Measurements from ENCODE around the gene ANAPC7.
"Not testable (repeated sequence)": the region's sequence is repeated elsewhere in the genome, so short reads cannot be mapped to it uniquely, and the experiment has no call there.

Gene ANAPC7

DNA sequence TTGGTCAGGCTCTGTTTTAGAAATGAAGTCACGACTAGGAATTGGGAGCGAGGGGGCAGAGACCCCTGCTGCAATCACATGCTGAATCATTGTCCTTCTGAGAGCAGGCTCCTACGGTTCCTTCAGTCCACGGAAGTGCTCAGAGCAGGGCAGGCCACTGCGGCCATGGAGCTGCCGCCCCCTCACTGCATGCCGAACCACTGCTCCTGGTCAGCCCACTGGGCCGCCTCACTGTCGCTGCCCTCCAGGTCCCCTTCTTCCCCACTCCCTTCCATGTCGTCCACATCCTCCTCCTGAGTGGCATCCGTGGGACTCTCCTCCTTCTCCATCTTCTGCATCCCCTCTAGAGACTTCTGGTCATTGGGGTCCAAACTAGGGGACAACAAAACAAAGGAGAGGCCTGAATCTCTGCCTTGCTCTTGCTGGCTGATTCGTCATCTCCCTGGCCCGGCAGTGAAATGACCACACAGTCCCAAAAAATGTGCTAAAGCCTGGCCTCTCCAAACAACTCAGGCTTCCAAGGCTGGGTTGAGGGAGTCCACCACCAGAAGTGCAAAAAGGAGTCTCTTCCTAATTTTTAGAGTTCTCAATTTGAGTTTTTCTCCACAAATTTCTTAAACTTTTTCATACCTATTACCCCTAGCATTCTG is 29.4 kb downstream of the ANAPC7 start:
- no peak for DNase-seq (ENCODE audit: low read depth)

GRCh38 chr12:110373425-110373824 is 30.1 kb downstream of the ANAPC7 start:
- DNase-seq (ENCODE audit: low read depth), result no peak

- DNase-seq (ENCODE audit: low read depth), result no peak
Observed at GRCh38 chr12:110373025-110373424, 30.5 kb downstream of the ANAPC7 start.

GRCh38 chr12:110372056-110372425 is 31.5 kb downstream of the ANAPC7 start:
- no peak for DNase-seq (ENCODE audit: low read depth)

- no peak for DNase-seq (ENCODE audit: low read depth)
Observed at GRCh38 chr12:110371408-110372055, 32.0 kb downstream of the ANAPC7 start.

GRCh38 chr12:110370732-110371231 is 32.7 kb downstream of the ANAPC7 start:
- no peak for DNase-seq (ENCODE audit: low read depth)

DNA sequence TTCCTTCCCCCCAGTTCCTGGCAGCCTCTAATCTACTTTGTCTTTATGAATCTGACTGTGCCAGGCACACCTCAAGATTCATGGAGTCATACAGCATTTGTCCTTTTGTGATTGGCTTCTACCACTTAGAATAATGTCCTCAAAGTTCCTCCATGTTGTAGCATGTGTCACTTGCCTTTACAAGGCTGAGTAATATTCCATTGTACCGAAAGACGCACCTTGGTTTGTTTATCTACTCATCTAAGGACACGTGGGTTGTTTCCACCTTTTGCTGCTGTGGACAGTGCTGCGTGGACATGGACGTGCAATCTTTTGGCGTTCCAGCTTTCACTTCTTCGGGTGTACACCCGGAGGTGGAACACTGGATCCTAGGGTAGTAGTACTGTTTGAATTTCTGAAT is 33.5 kb downstream of the ANAPC7 start:
- no peak for DNase-seq (ENCODE audit: low read depth)

DNA sequence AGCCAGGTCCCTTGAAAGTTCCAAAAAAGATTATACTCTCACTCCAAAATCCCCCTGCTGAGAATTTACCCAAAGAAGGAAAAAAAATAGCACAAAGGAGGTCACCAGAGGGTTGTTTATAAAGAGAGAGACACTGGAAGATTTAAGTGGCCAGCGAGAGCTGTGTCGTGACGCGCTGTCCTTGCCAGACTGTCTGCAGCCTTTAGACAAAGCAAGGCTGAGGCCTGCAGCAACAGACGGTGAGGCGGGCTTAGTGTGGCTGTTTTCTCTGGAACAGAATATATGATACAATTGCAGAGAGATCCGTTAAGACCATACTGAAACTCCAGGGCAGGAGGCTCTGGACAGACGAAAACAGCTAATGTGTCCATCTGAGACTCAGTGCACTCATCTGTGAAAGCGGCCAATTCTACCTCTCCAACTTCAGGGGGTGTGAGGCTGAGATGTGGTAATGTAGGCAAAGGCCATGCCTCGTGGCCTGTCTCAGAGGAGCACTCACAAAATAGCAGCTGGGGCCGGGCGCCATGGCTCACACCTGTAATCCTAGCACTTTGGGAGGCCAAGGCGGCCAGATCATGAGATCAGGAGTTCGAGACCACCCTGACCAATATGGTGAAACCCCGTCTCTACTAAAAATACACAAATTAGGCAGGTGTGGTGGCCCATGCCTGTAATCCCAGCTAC is 36.2 kb downstream of the ANAPC7 start:
- no peak for DNase-seq (ENCODE audit: low read depth)

DNA sequence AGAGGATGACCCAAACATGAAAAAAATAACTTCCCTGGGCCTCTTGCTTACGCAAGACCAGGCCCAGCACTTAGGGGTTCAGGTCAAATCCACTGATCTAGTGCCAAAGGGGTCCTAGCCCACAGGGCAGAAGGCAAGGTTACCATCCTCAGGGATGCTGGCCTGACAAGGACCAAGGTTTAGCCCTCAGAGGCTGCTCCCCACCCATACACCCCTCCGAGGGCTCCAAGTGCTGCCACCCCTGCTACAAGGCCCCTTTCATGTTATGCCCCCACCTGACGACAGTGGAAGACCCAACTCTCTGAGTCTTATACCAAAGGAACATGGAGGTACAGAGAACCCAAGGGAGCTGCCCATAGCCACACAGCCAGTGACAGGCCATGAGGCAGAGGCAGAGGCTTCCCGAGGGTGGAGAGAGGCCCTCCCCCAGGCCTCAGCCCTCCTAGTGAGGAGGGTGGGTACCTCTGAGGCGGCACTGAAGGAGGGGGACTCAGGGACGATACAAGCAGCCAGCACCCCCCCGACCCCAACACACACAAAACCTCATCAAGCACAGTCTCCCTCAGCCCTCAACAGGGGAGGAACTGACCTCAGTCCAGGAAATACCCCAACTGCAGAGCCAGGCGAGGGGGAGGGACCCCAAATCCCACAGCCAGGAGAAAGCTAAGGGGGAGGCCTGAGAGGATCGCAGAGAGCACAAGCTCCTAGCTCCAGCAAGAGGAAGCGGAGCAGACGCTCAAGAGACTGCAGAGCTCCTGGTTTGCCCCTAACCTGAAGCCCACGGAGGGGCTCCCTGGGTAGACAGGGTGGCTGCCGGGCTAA is 37.0 kb downstream of the ANAPC7 start:
- no peak for DNase-seq (ENCODE audit: low read depth)

DNA sequence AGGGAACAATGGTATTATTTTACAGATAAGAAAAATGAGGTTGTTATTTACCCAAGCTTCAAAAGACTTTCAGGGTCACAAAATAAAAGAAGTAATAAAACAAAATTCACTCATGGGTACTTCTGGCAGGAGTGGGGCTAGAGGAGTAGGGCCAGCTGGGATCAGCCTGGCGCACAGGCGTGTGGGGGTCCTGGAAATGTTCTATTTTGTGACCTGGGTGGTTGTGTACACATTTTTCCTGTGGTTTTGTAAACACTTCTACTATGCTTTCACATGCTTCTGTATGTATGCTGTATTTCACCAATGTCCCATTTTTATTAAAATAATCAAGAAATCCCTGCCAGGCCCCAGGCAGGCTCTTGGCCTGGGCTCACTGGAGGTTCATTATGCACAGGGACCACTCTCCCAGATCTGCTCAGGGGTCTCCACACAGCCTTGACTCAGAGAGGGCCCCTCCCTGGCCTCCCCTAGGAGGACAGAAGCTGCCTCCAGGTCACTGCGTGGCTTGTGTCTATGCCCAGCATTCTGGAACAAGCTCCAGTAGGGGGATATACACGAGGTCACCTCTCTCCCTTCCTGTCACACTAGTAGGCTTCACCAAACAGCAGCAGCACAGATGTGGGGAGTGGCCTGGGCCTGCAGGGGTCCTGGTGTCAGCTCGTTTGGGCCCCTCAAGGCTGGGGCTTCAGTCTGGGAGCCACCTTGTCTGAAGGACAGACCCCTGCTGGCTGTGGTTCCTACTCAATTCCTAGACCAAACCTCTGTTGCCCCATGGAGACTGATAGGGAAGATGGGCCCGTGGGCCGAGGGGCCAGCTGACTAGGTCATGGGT is 37.8 kb downstream of the ANAPC7 start:
- no peak for DNase-seq (ENCODE audit: low read depth)

GRCh38 chr12:110361216-110361615 is 42.3 kb downstream of the ANAPC7 start:
- DNase-seq (ENCODE audit: low read depth), result no peak

GRCh38 chr12:110358384-110359097 is 45.0 kb downstream of the ANAPC7 start:
- DNase-seq (ENCODE audit: low read depth), result not testable (repeated sequence)

DNA sequence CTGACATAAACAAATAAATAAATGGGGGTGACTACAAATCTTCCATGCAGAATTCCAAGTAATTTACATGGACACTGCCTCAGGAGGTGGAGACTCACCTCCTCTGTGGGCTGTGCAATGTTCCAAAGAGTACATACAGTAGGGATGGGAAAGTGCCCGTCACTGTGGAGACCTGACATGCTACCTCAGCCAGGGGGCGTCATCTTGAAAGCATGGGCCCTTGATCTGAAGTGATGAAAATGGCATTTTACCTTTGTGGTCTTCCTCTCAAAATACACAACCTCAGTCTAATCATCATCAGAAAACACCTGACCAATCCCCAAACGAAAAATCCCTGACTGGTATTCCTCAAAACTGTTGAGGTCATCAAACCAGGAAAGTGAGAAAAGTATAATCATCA is 48.4 kb downstream of the ANAPC7 start:
- no peak for DNase-seq (ENCODE audit: low read depth)

- DNase-seq (ENCODE audit: low read depth), result no peak
Observed at GRCh38 chr12:110354172-110354780, 49.2 kb downstream of the ANAPC7 start.

GRCh38 chr12:110353211-110353965 is 50.1 kb downstream of the ANAPC7 start:
- DNase-seq (ENCODE audit: low read depth), result no peak

DNA sequence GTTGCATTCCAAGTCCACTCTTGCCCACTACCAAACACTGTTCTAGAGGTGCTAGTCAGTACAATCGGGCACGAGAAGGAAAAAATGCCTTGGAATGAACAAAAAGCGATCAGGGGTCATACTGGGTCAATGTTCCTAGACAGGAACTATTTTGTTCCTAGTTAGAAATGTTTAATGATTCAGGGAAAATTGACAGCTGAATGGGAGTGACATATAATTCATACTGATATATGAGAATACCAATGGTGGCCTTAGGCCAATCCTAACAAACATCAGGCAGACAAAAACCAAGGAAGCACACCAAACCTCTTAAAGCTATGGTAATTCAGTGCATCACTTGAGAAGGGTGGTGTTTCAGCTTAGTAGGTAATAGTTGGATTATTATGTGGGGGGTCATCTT is 51.1 kb downstream of the ANAPC7 start:
- no peak for DNase-seq (ENCODE audit: low read depth)

- no peak for DNase-seq (ENCODE audit: low read depth)
Observed at GRCh38 chr12:110351119-110351518, 52.4 kb downstream of the ANAPC7 start.

GRCh38 chr12:110349514-110350151 is 53.9 kb downstream of the ANAPC7 start:
- no peak for DNase-seq (ENCODE audit: low read depth)

GRCh38 chr12:110349096-110349495 is 54.4 kb downstream of the ANAPC7 start:
- no peak for DNase-seq (ENCODE audit: low read depth)

All from activated T-helper 1 cell treated with Interleukin-2 at 50 U/mL for 16 hours (primary cell).